IPS DF 6.9 (cell line): Measurements from ENCODE around the gene THRSP.
"Not testable (repeated sequence)": the region's sequence is repeated elsewhere in the genome, so short reads cannot be mapped to it uniquely, and the experiment has no call there.

Experiments used
- DNase-seq: peaks from one replicate; pipeline ENCODE4 v3.0.0-alpha.2; 2013; ENCODE audit warnings: low read depth, low spot score
- H3K27ac ChIP-seq: one replicate; pipeline ENCODE4 v1.5.1; 2013; ENCODE audit warnings: low read length, control low read depth
- H3K27me3 ChIP-seq: 2 replicates; pipeline ENCODE4 v1.6.1; 2013; ENCODE audit warnings: mild to moderate bottlenecking, low read length; ENCODE audit not compliant: control insufficient read depth, insufficient read depth
- H3K36me3 ChIP-seq: 2 replicates; pipeline ENCODE4 v1.6.1; 2013; ENCODE audit warnings: low read length; ENCODE audit not compliant: control insufficient read depth, insufficient read depth
- H3K4me1 ChIP-seq: 2 replicates; pipeline ENCODE4 v1.6.1; 2013; ENCODE audit warnings: low read length; ENCODE audit not compliant: control insufficient read depth, insufficient read depth
- H3K4me3 ChIP-seq: 2 replicates; pipeline ENCODE4 v1.5.1; 2013; ENCODE audit warnings: mild to moderate bottlenecking, low read length
- H3K9me3 ChIP-seq: 2 replicates; pipeline ENCODE4 v1.6.1; 2013; ENCODE audit warnings: low read length, inconsistent platforms; ENCODE audit not compliant: control insufficient read depth, insufficient read depth
- WGBS: extraction: QIAGEN DNeasy Blood & Tissue Kit; methylation state at CpG from one replicate; pipeline ENCODE4 v1.1.7; 2013; ENCODE audit warnings: mixed read lengths, missing lambda C conversion rate; ENCODE audit not compliant: insufficient read length, insufficient coverage; 5-methylcytosine and 5-hydroxymethylcytosine counted together

THRSP gene

DNA sequence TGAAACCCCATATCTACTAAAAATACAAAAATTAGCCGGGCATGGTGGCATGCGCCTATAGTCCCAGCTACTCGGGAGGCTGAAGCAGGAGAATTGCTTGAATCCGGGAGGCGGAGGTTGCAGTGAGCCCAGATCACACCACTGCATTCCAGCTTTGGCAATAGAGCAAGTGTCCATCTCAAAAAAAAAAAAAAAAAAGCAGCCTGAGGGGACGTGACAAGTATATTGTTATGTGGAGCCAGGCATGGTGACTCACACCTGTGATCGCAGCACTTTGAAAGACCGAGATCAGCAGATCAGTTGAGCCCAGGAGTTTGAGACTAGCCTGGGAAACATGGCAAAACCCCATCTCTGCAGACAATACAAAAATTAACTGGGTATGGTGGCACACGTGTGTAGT is 35.2 kb upstream of the THRSP start:
- H3K4me3 ChIP-seq, DNase-seq, H3K9me3 ChIP-seq, H3K36me3 ChIP-seq, H3K27me3 ChIP-seq, H3K4me1 ChIP-seq, H3K27ac ChIP-seq: not testable (repeated sequence)
- no CpG with 5 or more reads among the region's 9 CpGs for WGBS

DNA sequence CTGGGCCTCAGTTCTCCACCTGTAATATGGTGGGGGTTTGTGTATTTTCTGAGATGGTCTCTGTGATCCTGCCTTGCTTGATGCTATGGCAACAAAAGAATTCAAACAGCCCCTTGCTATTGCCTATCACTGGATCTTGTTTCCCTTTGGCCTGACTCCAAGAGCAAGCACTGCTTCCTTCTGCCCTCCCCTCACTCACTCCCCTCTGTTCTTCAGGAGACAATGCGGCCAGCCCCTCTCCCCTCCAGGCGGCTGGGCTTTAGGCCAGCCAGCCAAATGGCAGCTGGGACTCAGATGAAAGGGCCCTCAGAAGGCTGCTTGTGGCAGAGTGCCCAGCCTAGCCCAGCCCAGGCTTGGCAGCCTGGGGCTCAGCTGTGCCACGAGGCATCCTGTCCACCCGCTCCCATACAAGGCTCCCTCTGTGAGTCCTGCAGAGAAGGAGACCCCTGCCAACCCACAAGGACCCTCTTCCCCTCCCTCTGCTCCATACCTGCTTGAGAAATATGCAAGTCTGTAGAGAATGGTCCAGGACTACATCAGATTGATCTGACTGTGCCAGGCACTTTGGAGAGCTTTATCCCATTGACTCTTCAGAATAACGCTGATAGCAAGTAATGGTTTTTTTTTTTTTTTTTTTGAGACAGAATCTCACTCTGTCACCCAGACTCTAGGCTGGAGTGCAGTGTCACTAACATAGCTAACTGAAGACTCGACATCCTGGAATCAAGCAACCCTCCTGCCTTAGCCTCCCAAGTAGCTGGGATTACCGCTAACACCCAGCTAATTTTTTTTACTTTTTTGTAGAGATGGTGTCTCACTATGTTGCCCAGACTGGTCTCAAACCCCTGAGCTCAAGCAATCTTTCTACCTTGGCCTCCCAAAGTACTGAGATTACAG is 33.0 kb upstream of the THRSP start:
- Histone ChIP-seq H3K27me3 (no peaks in the 10 kb centered on the region), H3K4me1 (no peaks in the 10 kb centered on the region), H3K9me3 (no peaks in the 10 kb centered on the region), H3K27ac (no peak overlapping the region), H3K4me3 (no peak overlapping the region), H3K36me3 (no peaks in the 10 kb centered on the region)
- no peak for DNase-seq
- no CpG with 5 or more reads among the region's 7 CpGs for WGBS

DNA sequence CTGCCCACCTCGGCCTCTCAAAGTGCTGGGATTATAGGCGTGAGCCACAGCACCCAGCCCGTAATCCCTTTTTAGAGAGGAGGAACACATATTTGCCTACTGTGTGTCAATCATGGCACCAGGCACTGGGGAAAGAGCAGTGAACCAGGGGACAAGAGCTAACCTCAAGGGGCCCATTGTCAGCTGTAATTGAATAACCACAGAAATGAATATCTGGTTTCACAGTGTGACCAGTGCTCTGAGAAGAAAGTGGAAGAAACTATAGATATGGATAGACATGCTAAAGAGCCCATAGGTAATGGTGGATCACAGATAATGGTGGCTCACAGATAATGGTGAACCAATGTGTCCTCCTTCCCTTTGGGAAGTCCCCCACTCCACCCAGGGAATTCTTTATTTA is 32.0 kb upstream of the THRSP start:
- Histone ChIP-seq H3K27ac (no peak overlapping the region), H3K4me1 (no peaks in the 10 kb centered on the region), H3K36me3 (no peaks in the 10 kb centered on the region), H3K9me3 (no peaks in the 10 kb centered on the region), H3K27me3 (no peaks in the 10 kb centered on the region), H3K4me3 (no peak overlapping the region)
- WGBS, result no CpG with 5 or more reads among the region's 3 CpGs
- no peak for DNase-seq

DNA sequence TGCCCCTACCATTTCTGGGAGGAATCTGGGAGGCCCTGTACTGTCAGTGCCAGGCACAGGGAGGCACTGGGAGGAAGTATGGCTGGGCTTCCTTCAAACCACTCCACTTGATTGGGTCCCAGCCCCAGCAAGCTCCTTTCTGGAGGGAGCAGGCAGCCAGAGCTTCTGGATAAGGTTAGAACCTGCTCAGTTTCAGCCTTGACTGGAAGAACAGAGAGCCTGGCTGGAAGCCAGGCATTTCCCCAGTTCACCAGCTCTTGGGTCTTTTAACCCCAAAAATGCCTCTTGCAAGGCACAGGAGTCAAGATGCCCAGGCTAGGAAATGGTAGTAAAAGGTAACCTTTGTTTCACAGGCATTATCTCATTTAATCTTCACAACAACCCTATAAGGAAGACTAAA is 31.6 kb upstream of the THRSP start:
- no peaks in the 10 kb centered on the region for H3K36me3 ChIP-seq

DNA sequence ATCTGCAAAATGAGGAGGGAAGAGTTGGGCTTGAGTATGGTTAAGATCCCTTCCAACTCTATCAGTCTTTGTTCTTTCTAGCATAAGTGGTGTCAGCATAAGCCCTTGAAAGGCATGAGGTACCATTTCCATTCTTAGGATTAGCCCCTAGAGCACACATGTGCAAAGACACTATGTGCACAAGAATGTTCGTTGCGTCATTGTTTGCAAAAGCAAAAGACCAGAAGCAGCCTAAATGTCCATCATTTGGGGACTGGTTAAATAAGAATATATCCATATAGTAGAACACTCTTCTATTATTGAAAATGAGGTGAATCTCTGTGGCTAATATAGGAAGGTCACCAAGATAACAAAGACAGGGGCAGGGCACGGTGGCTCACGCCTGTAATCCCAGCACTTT is 30.6 kb upstream of the THRSP start:
- Histone ChIP-seq H3K9me3 (no peaks in the 10 kb centered on the region), H3K27me3 (no peaks in the 10 kb centered on the region), H3K36me3 (no peaks in the 10 kb centered on the region), H3K4me3 (no peak overlapping the region), H3K4me1 (no peaks in the 10 kb centered on the region), H3K27ac (no peak overlapping the region)
- WGBS, result no CpG with 5 or more reads among the region's 4 CpGs
- no peak for DNase-seq

More for the DNA sequence above, 31.6 kb upstream of the THRSP start:
- no peak for DNase-seq
- no peaks in the 10 kb centered on the region for H3K27me3 ChIP-seq
- no peaks in the 10 kb centered on the region for H3K4me1 ChIP-seq
- no peak overlapping the region for H3K27ac ChIP-seq
- H3K9me3 ChIP-seq, result no peaks in the 10 kb centered on the region
- H3K4me3 ChIP-seq, result no peak overlapping the region

DNA sequence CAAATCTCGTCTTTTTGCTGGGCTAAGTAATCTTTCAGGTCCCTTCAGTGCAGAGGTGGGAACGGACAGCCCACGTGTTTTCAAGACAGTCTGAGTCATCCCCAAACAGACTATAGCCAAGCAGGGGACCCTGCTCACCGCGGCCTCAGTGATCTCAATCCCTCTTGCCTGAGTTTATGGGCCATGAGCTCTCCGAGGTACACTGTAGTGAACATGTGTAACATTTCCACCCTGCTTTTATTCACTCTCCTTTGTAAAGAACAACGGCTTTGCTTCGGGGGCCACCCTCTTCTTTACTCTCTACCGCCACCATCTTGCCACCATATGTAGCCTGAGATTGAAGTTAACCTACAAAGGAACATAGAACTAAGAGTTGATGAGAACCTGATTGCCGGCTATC is 29.0 kb upstream of the THRSP start:
- Histone ChIP-seq H3K4me1 (no peaks in the 10 kb centered on the region), H3K27me3 (no peaks in the 10 kb centered on the region), H3K9me3 (no peaks in the 10 kb centered on the region), H3K27ac (no peak overlapping the region), H3K36me3 (no peaks in the 10 kb centered on the region), H3K4me3 (no peak overlapping the region)
- no CpG with 5 or more reads among the region's 10 CpGs for WGBS
- DNase-seq, result no peak

DNA sequence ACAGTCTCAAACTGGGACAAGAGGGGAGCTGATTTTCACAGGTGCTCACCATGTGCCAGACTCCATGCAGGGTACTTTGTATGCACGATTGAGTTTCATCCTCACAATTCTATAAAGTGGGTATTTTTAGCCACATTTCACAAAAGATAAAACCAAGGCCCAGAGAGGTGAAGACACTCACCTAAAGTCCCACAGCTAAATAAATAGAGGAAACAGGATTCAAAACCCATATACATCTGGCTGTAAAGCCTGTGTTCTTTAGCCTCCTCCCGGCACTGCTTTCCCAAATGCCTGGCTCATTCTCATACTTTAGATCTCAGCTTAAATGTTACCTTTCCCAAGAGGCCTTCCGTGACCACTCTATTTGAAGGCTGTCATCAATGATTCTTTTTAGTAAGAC is 27.3 kb upstream of the THRSP start:
- Histone ChIP-seq H3K36me3 (no peaks in the 10 kb centered on the region), H3K4me3 (no peak overlapping the region), H3K27ac (no peak overlapping the region), H3K27me3 (no peaks in the 10 kb centered on the region), H3K4me1 (no peaks in the 10 kb centered on the region), H3K9me3 (no peaks in the 10 kb centered on the region)
- DNase-seq, result no peak
- whole genome bisulfite sequencing, result no CpG with 5 or more reads among the region's 3 CpGs

DNA sequence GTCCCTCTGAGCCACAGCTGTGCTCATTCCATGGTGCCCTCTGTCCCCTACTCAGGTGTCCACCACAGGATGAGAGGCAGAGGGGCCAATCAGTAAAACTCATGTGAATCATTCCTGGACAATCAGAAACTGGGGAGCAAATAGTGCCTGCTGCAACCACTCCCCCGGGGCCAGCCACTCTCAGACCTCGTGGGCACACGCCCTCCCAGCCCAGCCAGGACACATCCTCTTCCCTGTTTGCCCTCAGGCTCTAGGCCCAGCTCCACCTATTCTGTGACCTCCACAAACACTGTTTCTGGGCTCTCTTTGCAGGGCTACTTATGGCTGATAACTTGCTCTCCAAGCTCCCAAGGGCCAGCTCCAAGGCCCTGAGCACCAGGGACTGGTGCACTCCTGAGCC is 26.6 kb upstream of the THRSP start:
- Histone ChIP-seq H3K27ac (no peak overlapping the region), H3K36me3 (no peaks in the 10 kb centered on the region)
- DNase-seq, result no peak

DNA sequence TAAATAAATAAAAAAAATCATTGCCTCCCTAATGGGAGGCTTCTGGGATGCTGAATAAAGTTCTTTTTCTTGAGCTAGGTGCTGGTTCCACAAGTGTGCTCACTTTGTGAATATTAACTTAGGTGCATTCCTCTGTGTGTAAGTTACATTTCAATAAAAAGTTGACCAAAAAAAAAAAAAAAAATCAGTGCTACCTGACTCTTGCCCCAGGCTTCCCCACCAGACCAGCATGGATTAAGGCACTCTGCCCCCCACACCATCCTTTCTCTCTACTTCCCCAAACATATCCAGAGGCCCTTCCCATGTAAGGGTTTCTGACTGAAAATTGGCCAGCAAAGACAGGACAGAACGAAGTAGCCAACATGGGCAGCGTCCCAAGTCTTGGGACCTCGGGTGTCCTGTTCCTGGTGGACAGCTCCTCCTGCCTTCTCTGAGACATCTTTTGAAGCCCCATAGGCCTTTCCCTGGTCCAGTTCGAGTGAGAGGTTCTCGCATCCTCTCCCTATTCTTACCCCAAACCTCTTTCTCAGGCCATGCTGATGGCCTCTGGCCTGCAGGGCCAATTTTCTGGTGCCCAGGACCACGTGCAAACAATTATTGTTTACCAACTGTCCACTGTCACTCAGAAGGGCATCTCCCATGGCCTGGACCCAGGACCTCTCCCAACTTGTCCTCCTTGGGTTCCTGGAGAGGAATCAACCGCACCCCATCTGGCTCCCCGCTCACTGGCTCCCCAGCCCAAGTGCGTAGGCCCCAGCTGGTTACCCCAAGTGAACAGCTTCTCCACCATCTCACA is 25.6 kb upstream of the THRSP start:
- Histone ChIP-seq H3K27me3 (no peaks in the 10 kb centered on the region), H3K27ac (no peak overlapping the region), H3K4me1 (no peaks in the 10 kb centered on the region), H3K4me3 (no peak overlapping the region), H3K36me3 (no peaks in the 10 kb centered on the region), H3K9me3 (no peaks in the 10 kb centered on the region)
- DNase-seq, result no peak
- WGBS, result no CpG with 5 or more reads among the region's 9 CpGs

More for the DNA sequence above, 26.6 kb upstream of the THRSP start:
- no peaks in the 10 kb centered on the region for H3K9me3 ChIP-seq
- H3K4me1 ChIP-seq, result no peaks in the 10 kb centered on the region
- H3K4me3 ChIP-seq, result no peak overlapping the region
- no peaks in the 10 kb centered on the region for H3K27me3 ChIP-seq
- no CpG with 5 or more reads among the region's 3 CpGs for WGBS

DNA sequence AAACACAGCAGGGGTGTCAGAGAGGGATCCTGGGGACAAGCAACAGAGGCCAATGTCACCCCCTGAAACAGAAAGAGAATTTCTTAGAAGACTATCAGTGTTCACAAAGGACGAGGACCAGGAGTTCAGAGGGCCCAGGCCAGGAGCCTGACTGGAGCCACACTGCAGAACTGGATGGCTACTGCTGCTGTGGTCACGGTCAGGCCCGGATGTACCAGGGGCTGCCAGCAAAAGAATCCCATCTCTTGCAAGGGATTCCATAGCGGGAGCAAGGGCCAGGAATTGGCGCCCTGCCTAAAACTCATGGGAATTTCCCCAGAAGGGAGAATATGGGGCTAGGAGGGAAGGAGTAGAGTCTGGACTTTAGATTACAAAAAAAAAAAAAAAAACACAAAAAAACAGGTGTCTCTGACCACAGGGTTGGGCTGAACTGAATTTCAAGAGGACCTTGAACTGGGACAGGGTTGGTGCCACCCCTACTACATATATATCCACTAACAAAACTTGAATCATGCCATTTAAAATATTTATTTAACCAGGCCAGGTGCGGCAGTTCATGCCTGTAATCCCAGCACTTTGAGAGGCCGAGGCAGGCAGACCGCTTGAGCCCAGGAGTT is 24.9 kb upstream of the THRSP start:
- no peaks in the 10 kb centered on the region for H3K4me1 ChIP-seq
- H3K4me3 ChIP-seq, result no peak overlapping the region
- no CpG with 5 or more reads among the region's 8 CpGs for WGBS
- H3K36me3 ChIP-seq, result no peaks in the 10 kb centered on the region
- H3K27me3 ChIP-seq, result no peaks in the 10 kb centered on the region
- DNase-seq, result no peak
- no peak overlapping the region for H3K27ac ChIP-seq
- H3K9me3 ChIP-seq, result no peaks in the 10 kb centered on the region
